A549 (cell line): ENCODE measurements around the gene MOB3C.

ENCODE experiments used
- CEBPB ChIP-seq, 2 experiments: fragments of >200 bp in 1 of 2; sonication (Bioruptor Twin) in 1 of 2; formaldehyde crosslinking in 1 of 2; IDR thresholded peaks; 2 replicates each; pipeline ENCODE4 v1.6.1; 2012 to 2016
- ELK1 ChIP-seq: fragments of 150-350 bp; IDR thresholded peaks from 2 replicates; pipeline ENCODE4 v1.6.1; 2014; ENCODE audit warnings: low read depth, mild to moderate bottlenecking, low read length
- EP300 ChIP-seq, 2 experiments: fragments of >200 bp; sonication (Bioruptor Twin); formaldehyde crosslinking; IDR thresholded peaks; 2 replicates in 1 of 2; 3 replicates in 1 of 2; pipeline ENCODE4 v1.6.1; 2016 to 2017
- KDM5A ChIP-seq: fragments of 200-600 bp; sonication (generic); IDR thresholded peaks from 2 replicates; pipeline ENCODE4 v1.6.1; 2016; ENCODE audit warnings: antibody characterized with exemption, mild to moderate bottlenecking
- MAZ ChIP-seq: fragments of 150-350 bp; IDR thresholded peaks from 2 replicates; pipeline ENCODE4 v1.6.1; 2014; ENCODE audit warnings: antibody characterized with exemption, low read depth, low read length, borderline replicate concordance
- PHF8 ChIP-seq: fragments of 200-600 bp; sonication (generic); IDR thresholded peaks from 2 replicates; pipeline ENCODE4 v1.6.1; 2016; ENCODE audit warnings: low read depth, mild to moderate bottlenecking, antibody characterized with exemption, moderate library complexity, borderline replicate concordance
- POLR2A ChIP-seq: IDR thresholded peaks from 2 replicates; pipeline ENCODE4 v1.6.1; 2012; ENCODE audit warnings: mild to moderate bottlenecking, low read length
- RAD21 ChIP-seq, 2 experiments: fragments of >200 bp in 1 of 2; sonication (Bioruptor Twin) in 1 of 2; formaldehyde crosslinking in 1 of 2; IDR thresholded peaks in 1 of 2; conservative IDR thresholded peaks in 1 of 2; 2 replicates in 1 of 2; 3 replicates in 1 of 2; pipeline ENCODE4 v1.6.1; 2012 to 2018; ENCODE audit warnings: inconsistent platforms in 1 of 2
- REST ChIP-seq: fragments of 200-600 bp; sonication (generic); IDR thresholded peaks from 2 replicates; pipeline ENCODE4 v1.6.1; 2016; ENCODE audit warnings: antibody characterized with exemption, mild to moderate bottlenecking, moderate library complexity
- TF ChIP-seq, protein P1 (sequence below): fragments of >200 bp; sonication (Bioruptor Twin); formaldehyde crosslinking; IDR thresholded peaks from 3 replicates; pipeline ENCODE4 v1.5.1; 2016

- TF ChIP-seq KDM5A: no peak
- no peak for TF ChIP-seq RAD21 (conservative IDR thresholded peaks at IDR 0.05 in 1 of 2, IDR thresholded peaks at IDR 0.05 in 1 of 2)
- no peak for TF ChIP-seq ELK1
- no peak for TF ChIP-seq CEBPB (IDR thresholded peaks at IDR 0.05)
- TF ChIP-seq, protein P1, sequence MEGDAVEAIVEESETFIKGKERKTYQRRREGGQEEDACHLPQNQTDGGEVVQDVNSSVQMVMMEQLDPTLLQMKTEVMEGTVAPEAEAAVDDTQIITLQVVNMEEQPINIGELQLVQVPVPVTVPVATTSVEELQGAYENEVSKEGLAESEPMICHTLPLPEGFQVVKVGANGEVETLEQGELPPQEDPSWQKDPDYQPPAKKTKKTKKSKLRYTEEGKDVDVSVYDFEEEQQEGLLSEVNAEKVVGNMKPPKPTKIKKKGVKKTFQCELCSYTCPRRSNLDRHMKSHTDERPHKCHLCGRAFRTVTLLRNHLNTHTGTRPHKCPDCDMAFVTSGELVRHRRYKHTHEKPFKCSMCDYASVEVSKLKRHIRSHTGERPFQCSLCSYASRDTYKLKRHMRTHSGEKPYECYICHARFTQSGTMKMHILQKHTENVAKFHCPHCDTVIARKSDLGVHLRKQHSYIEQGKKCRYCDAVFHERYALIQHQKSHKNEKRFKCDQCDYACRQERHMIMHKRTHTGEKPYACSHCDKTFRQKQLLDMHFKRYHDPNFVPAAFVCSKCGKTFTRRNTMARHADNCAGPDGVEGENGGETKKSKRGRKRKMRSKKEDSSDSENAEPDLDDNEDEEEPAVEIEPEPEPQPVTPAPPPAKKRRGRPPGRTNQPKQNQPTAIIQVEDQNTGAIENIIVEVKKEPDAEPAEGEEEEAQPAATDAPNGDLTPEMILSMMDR: no peak
- TF ChIP-seq MAZ: no peak
- no peak for TF ChIP-seq REST
- TF ChIP-seq POLR2A: no peak
- no peak for TF ChIP-seq PHF8
- no peak for TF ChIP-seq EP300 (IDR thresholded peaks at IDR 0.05)
Measured at GRCh38 chr1:46580140-46580903, 36.3 kb downstream of the MOB3C start.
